GM12878 (cell line): ENCODE data around the gene NPRL2. TPM values are rescaled to one million over a fixed set of nuclear protein-coding genes. Genes with fewer than 3 reads are reported as not detected.

Source experiments
- ATAC-seq: fragments of 200-7000 bp; cut with Tn5 transposase; 3 replicates; pipeline ENCODE4 v1.9.1; 2020; ENCODE audit warnings: mild to moderate bottlenecking, moderate library complexity
- BruUV-seq: library from RNA; stranded (reverse); fragments of 400-500 nt; replicated peaks from 2 replicates; lab custom pipeline; 2021; lab: Mats Ljungman, UMichigan
- CTCF ChIA-PET: fragments of 300-600 bp; sonication (Branson Sonifier 250); formaldehyde crosslinking; extraction: SDS; loops from one replicate; lab custom pipeline; 2021; ENCODE audit warnings: inconsistent platforms; lab: Yijun Ruan, JAX
- POLR2A ChIA-PET: fragments of 350-600 bp; formaldehyde crosslinking; extraction: SDS; loops from one replicate; lab custom pipeline; 2021; ENCODE audit warnings: inconsistent platforms; lab: Charles Lee
- RAD21 ChIA-PET: fragments of 300-600 bp; sonication (Branson Sonifier 250); formaldehyde crosslinking; loops from one replicate; lab custom pipeline; 2023; ENCODE audit warnings: antibody characterized with exemption; ENCODE audit not compliant: unreplicated experiment; lab: Charles Lee
- SMC1A ChIA-PET: fragments of 300-600 bp; sonication (Branson Sonifier 250); formaldehyde crosslinking; loops from one replicate; lab custom pipeline; 2023; ENCODE audit not compliant: unreplicated experiment, uncharacterized antibody; lab: Charles Lee
- DNase-seq: peaks from one replicate; pipeline ENCODE4 v3.0.0-alpha.2; 2011; ENCODE audit warnings: low read depth, low spot score
- FAIRE-seq: peaks from 3 replicates; lab custom pipeline; 2011; peaks lifted over from hg19 to GRCh38; lab: Jason Lieb, UNC
- H2AFZ ChIP-seq: 2 replicates; pipeline ENCODE4 v1.6.0; 2011; ENCODE audit warnings: low read depth, low read length, control low read depth; ENCODE audit not compliant: control insufficient read depth
- H3K27ac ChIP-seq: 2 replicates; pipeline ENCODE4 v1.5.1; 2011; ENCODE audit warnings: control low read depth; ENCODE audit not compliant: control insufficient read depth, insufficient read depth
- H3K27me3 ChIP-seq, 2 experiments: replicated peaks in 1 of 2; 2 replicates each; pipeline versions ENCODE4 v1.6.0 to v1.6.1; 2011; ENCODE audit warnings: low read length in 1 of 2; ENCODE audit not compliant: control insufficient read depth in 2 of 2, insufficient read depth in 2 of 2
- H3K36me3 ChIP-seq, 2 experiments: 2 replicates each; pipeline ENCODE4 v1.5.1; 2011; ENCODE audit warnings: low read length in 1 of 2; ENCODE audit not compliant: control insufficient read depth in 2 of 2, insufficient read depth in 2 of 2
- H3K4me1 ChIP-seq: 2 replicates; pipeline ENCODE4 v1.6.1; 2011; ENCODE audit warnings: mild to moderate bottlenecking, low read length, moderate library complexity, mixed read lengths; ENCODE audit not compliant: control insufficient read depth, insufficient read depth
- H3K4me2 ChIP-seq: 2 replicates; pipeline ENCODE4 v1.6.0; 2011; ENCODE audit warnings: control low read depth; ENCODE audit not compliant: control insufficient read depth, insufficient read depth
- H3K4me3 ChIP-seq: fragments of 200-600 bp; sonication (generic); 2 replicates; pipeline ENCODE4 v1.5.1; 2016
- H3K79me2 ChIP-seq: 2 replicates; pipeline ENCODE4 v1.6.0; 2011; ENCODE audit warnings: low read length; ENCODE audit not compliant: control insufficient read depth, insufficient read depth
- H3K9ac ChIP-seq: 2 replicates; pipeline ENCODE4 v1.8.0; 2011; ENCODE audit warnings: low read length, control low read depth, mixed read lengths; ENCODE audit not compliant: control insufficient read depth, insufficient read depth
- H3K9me3 ChIP-seq: replicated peaks from 3 replicates; pipeline ENCODE4 v1.5.1; 2011; ENCODE audit warnings: mild to moderate bottlenecking, low read length; ENCODE audit not compliant: control insufficient read depth, insufficient read depth
- H4K20me1 ChIP-seq: 2 replicates; pipeline ENCODE4 v1.6.0; 2011; ENCODE audit not compliant: control insufficient read depth, insufficient read depth
- ATF3 ChIP-seq: IDR thresholded peaks from 2 replicates; pipeline ENCODE4 v1.6.1; 2011; ENCODE audit warnings: low read depth, mild to moderate bottlenecking, low read length, moderate library complexity, borderline replicate concordance; ENCODE audit errors: extremely low read depth
- BHLHE40 ChIP-seq, 2 experiments: fragments of 450-650 bp in 1 of 2; IDR thresholded peaks; 2 replicates each; pipeline ENCODE4 v1.6.1; 2011 to 2017; ENCODE audit warnings: low read depth in 2 of 2, borderline replicate concordance in 1 of 2, improper control_type of control experiment in 1 of 2, low read length in 1 of 2, mild to moderate bottlenecking in 1 of 2
- CHD4 ChIP-seq: fragments of 200-600 bp; sonication (generic); IDR thresholded peaks from 2 replicates; pipeline ENCODE4 v1.6.1; 2016; ENCODE audit warnings: mild to moderate bottlenecking
- CTCF ChIP-seq, 3 experiments: IDR thresholded peaks in 2 of 3; conservative IDR thresholded peaks in 1 of 3; 2 replicates each; pipeline ENCODE4 v1.5.1; 2011; ENCODE audit warnings: low read depth in 3 of 3, low read length in 3 of 3, mild to moderate bottlenecking in 3 of 3, control low read depth in 2 of 3, moderate library complexity in 2 of 3, inconsistent platforms in 1 of 3, mixed read lengths in 1 of 3; ENCODE audit not compliant: control insufficient read depth in 2 of 3, insufficient read depth in 1 of 3; ENCODE audit errors: extremely low read depth in 1 of 3
- LARP7 ChIP-seq: fragments of 450-650 bp; IDR thresholded peaks from 2 replicates; pipeline ENCODE4 v1.6.1; 2017; ENCODE audit warnings: mild to moderate bottlenecking
- MEF2A ChIP-seq: IDR thresholded peaks from 2 replicates; pipeline ENCODE4 v1.6.1; 2011; ENCODE audit warnings: low read depth, mild to moderate bottlenecking, low read length, moderate library complexity; ENCODE audit not compliant: insufficient read depth
- SIX5 ChIP-seq: IDR thresholded peaks from 2 replicates; pipeline ENCODE4 v1.6.1; 2011; ENCODE audit warnings: mild to moderate bottlenecking, low read depth, low read length, moderate library complexity; ENCODE audit not compliant: severe bottlenecking
- SMAD5 ChIP-seq: IDR thresholded peaks from 2 replicates; pipeline ENCODE4 v1.6.1; 2016; ENCODE audit warnings: antibody characterized with exemption, low read depth
- TAF1 ChIP-seq: IDR thresholded peaks from 2 replicates; pipeline ENCODE4 v1.6.1; 2011; ENCODE audit warnings: mild to moderate bottlenecking, low read depth, low read length, borderline replicate concordance
- ZBTB40 ChIP-seq: fragments of 450-650 bp; IDR thresholded peaks from 2 replicates; pipeline ENCODE4 v1.6.1; 2016; ENCODE audit warnings: mild to moderate bottlenecking, moderate library complexity, borderline replicate concordance
- WGBS: methylation state at CpG from one replicate; pipeline ENCODE4 v1.1.6; 2016; ENCODE audit warnings: low lambda C conversion rate; ENCODE audit not compliant: insufficient replicate concordance, insufficient coverage; ENCODE audit errors: missing lambda C conversion rate; 5-methylcytosine and 5-hydroxymethylcytosine counted together
- in situ Hi-C: fragments of 300-500 bp; cut with MboI; formaldehyde crosslinking; loops from 9 replicates; pipeline ENCODE4 v1.14.3; 2018; ENCODE audit warnings: mixed read lengths
- intact Hi-C: fragments of 100-400 bp; cut with micrococcal nuclease; formaldehyde crosslinking; loops from one replicate; pipeline ENCODE4 v1.14.2; 2022; ENCODE audit not compliant: unreplicated experiment
- polyA plus RNA-seq, 11 experiments: library from polyadenylated mRNA; depleted of rRNA in 4 of 11; unstranded in 6 of 11; stranded (reverse) in 5 of 11; fragments of >200 nt; fragmentation: Nextera tagmentation in 4 of 11; fragmentation: Illumina TruSeq in 1 of 11; extraction: Ambion mirVana in 4 of 11; extraction: Trizol in 1 of 11; gene quantifications; 1 replicate in 1 of 11; 2 replicates in 10 of 11; pipeline versions ENCODE4 v1.2.1 to v1.2.3, GENCODE V29; 2011 to 2016; ENCODE audit warnings: inconsistent platforms in 2 of 11, missing spikeins in 2 of 11, low read depth in 1 of 11
- total RNA-seq, 4 experiments: library from RNA; depleted of rRNA in 3 of 4; stranded (reverse); fragments of >200 nt in 3 of 4; fragmentation: Illumina TruSeq in 1 of 4; extraction: Trizol in 1 of 4; gene quantifications; 2 replicates each; pipeline versions ENCODE4 v1.2.1 to v1.2.3, GENCODE V29; 2013 to 2021
- TF ChIP-seq, protein P1 (sequence below): fragments of 450-650 bp; formaldehyde crosslinking; IDR thresholded peaks from 2 replicates; pipeline ENCODE4 v1.5.0; 2022; ENCODE audit warnings: mild to moderate bottlenecking, missing genetic modification characterization

The NPRL2 gene
- total and polyA plus RNA-seq, 10 of the 15 experiments (the other 5 are each of a cell fraction or from before 2014, with no cell fraction given): 17.8 to 54.2 (median 32.9) TPM

DNA sequence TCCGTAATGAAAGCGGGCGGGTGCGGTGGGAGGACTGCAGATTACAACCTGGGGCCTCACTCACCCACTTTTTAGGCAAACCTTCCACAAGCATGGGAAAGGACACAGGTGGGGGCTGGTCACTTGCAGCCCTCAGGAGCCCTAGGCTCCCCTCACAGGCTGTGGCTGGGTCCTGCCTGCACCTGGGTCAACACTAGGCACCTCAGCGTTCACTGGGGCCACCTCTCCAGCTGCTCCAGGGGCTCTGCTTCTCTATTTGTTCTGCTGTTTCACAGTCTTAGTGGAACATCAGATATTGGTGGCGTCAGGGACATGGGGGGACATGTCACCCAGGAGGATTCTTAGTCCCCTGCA, 38.8 kb upstream of the NPRL2 start (continued):
- no peak for TF ChIP-seq SMAD5

DNA sequence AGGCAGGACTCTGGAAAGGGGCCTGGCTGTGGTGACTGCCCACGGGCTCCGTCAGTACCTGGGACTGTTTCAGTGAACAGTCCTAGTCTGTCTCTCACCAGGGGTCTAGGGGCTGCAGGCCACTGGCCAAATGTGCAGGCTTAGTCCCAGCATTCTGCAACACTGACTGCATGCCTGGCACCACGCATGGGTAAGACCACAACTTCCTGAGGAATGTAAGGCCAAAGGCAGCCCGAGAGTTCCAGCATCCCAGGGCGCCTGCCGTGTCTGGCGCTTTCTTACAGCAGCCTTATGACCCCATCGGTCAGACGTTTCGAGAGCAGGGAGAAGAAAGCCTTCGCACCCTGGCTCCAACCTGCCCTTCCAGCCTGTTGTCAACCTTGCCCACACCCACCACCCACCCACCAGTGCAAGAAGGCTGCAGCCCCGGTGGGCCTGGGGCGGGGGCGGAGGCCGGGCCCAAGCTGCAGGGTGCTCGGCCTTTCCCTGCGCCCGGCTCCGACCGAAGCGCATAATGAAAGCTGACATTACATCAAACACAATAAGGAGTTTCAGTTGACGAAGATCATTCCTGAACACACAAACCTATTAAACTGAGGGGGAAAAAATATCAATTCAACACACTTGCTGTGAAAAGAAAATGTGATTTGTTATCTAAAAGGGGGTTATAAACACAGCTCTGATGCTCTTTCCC, 38.3 kb upstream of the NPRL2 start:
- intact Hi-C loops: no loop called here
- RAD21 ChIA-PET: no interaction called here
- no peak for ATAC-seq
- TF ChIP-seq, protein P1, sequence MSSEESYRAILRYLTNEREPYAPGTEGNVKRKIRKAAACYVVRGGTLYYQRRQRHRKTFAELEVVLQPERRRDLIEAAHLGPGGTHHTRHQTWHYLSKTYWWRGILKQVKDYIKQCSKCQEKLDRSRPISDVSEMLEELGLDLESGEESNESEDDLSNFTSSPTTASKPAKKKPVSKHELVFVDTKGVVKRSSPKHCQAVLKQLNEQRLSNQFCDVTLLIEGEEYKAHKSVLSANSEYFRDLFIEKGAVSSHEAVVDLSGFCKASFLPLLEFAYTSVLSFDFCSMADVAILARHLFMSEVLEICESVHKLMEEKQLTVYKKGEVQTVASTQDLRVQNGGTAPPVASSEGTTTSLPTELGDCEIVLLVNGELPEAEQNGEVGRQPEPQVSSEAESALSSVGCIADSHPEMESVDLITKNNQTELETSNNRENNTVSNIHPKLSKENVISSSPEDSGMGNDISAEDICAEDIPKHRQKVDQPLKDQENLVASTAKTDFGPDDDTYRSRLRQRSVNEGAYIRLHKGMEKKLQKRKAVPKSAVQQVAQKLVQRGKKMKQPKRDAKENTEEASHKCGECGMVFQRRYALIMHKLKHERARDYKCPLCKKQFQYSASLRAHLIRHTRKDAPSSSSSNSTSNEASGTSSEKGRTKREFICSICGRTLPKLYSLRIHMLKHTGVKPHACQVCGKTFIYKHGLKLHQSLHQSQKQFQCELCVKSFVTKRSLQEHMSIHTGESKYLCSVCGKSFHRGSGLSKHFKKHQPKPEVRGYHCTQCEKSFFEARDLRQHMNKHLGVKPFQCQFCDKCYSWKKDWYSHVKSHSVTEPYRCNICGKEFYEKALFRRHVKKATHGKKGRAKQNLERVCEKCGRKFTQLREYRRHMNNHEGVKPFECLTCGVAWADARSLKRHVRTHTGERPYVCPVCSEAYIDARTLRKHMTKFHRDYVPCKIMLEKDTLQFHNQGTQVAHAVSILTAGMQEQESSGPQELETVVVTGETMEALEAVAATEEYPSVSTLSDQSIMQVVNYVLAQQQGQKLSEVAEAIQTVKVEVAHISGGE: no peak
- no peak for TF ChIP-seq BHLHE40 (IDR thresholded peaks at IDR 0.05; ENCODE audit: borderline replicate concordance in 1 of 2, low read depth in 2 of 2, low read length in 1 of 2)
- no peak for TF ChIP-seq CHD4
- TF ChIP-seq TAF1: no peak
- TF ChIP-seq CTCF (IDR thresholded peaks at IDR 0.05 in 2 of 3, conservative IDR thresholded peaks at IDR 0.05 in 1 of 3; ENCODE audit: control insufficient read depth in 2 of 3, extremely low read depth in 1 of 3, insufficient read depth in 1 of 3, low read depth in 3 of 3, low read length in 3 of 3): no peak
- no peak for TF ChIP-seq ATF3
- TF ChIP-seq LARP7: no peak
- no peak for TF ChIP-seq ZBTB40
- TF ChIP-seq SIX5: no peak
- TF ChIP-seq MEF2A: no peak

More for the DNA sequence above, 38.3 kb upstream of the NPRL2 start:
- WGBS: 36% methylated on average over 21 of the region's 22 CpGs
- ChIA-PET POLR2A (no interaction called here), CTCF (no interaction called here), SMC1A (no interaction called here)
- H3K9me3 ChIP-seq: no peaks in the 10 kb centered on the region
- H3K9ac ChIP-seq: no peak overlapping the region
- H4K20me1 ChIP-seq: no peaks in the 10 kb centered on the region
- no peak overlapping the region for H3K27ac ChIP-seq
- H3K79me2 ChIP-seq: no peaks in the 10 kb centered on the region
- no TSS peak for BruUV-seq
- H3K4me1 ChIP-seq: no peaks in the 10 kb centered on the region
- no peak for DNase-seq
- in situ Hi-C loops: no loop called here
- no peak for FAIRE-seq
- peaks cover 0 to 3% of the 10 kb centered on the region in 2 experiments; a peak in 3 of 4 replicates for H3K27me3 ChIP-seq
- H2AFZ ChIP-seq: no peak overlapping the region
- H3K36me3 ChIP-seq: no peaks in the 10 kb centered on the region
- no peak overlapping the region for H3K4me2 ChIP-seq
- no peak overlapping the region for H3K4me3 ChIP-seq
